Measurements from ENCODE around the gene UAP1L1. TPM values are rescaled to one million over a fixed set of nuclear protein-coding genes. Genes with fewer than 3 reads are reported as not detected.
A peak's percentile ranks its signal among the peaks of the same experiment; 100 is the strongest.

The UAP1L1 gene
- total and polyA plus RNA-seq, 9 of the 15 experiments (the other 6 are each of a cell fraction or from before 2014, with no cell fraction given) = 0.20 to 8.6 (median 3.7) TPM

DNA sequence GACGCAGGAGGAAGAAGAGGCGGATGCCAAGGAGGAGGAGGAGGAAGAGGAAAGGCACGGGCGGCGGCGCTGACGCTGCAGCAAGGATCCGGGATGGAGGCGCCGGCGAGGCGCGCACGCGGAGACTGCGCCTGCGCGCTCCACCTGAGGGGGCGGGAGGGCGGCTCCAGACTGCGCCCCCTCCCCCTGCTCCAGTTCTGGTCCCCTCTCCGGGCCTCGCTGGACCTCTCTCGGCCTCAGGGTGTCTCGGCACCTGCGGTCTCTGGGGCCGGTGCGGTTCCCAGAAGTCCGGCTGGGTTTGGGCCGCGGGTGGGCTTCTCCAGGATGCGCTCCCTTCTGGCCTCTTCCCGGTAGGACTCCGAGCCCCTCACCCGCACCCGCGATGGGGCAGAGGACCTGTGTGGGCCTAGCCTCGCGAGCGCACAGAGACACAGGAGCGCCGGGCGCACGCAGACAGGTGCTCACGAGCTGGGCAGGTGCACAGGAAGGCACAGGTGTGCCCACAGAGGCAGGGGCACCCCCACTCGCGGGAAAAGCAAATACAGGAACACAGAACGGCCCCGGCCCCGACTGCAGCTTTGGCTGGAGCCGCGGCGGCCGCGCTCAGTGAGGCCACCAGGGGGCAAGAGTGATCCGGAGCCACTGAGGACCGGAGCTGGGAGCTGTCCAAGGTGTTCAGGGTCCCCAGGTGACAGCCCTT is 31.1 kb upstream of the UAP1L1 start, which contains the start of gene NPDC1 (continued):
- TF ChIP-seq ZNF583 (CRISPR knock-in tag; IDR thresholded peaks at IDR 0.05) (no peak), ARID2 (IDR thresholded peaks at IDR 0.05) (no peak), THRAP3 (IDR thresholded peaks at IDR 0.05; ENCODE audit: borderline replicate concordance) (no peak), FOXA3 (CRISPR knock-in tag; conservative IDR thresholded peaks at IDR 0.05 in 1 of 2, IDR thresholded peaks at IDR 0.05 in 1 of 2) (no peak), ELF1 (tag; IDR thresholded peaks at IDR 0.05) (no peak), CC2D1A (IDR thresholded peaks at IDR 0.05) (0 out of 2 replicates have a peak, but pooled peaks have one; percentile 43), XRCC3 (IDR thresholded peaks at IDR 0.05) (no peak), BRF1 (IDR thresholded peaks at IDR 0.05; ENCODE audit: borderline replicate concordance, extremely low read depth, insufficient read length) (no peak), PHF21A (IDR thresholded peaks at IDR 0.05; ENCODE audit: borderline replicate concordance, low read depth) (no peak), EP400 (IDR thresholded peaks at IDR 0.05) (no peak), NR3C1 (CRISPR knock-in tag; IDR thresholded peaks at IDR 0.05) (no peak), ILK (tag; IDR thresholded peaks at IDR 0.05; ENCODE audit: borderline replicate concordance, low read depth) (no peak), ETS2 (tag; IDR thresholded peaks at IDR 0.05; ENCODE audit: borderline replicate concordance, poor library complexity, severe bottlenecking) (no peak), PRPF4 (IDR thresholded peaks at IDR 0.05; ENCODE audit: insufficient read depth, low read depth, low read length, poor library complexity, severe bottlenecking) (no peak), ZNF584 (CRISPR knock-in tag; IDR thresholded peaks at IDR 0.05; ENCODE audit: low read depth) (no peak), SREBF1 (IDR thresholded peaks at IDR 0.05; ENCODE audit: borderline replicate concordance, low read depth, low read length) (no peak), ZNF184 (CRISPR knock-in tag; IDR thresholded peaks at IDR 0.05) (no peak), WHSC1 (IDR thresholded peaks at IDR 0.05; ENCODE audit: low read length) (no peak), HNRNPUL1 (IDR thresholded peaks at IDR 0.05; ENCODE audit: low read length) (no peak)
- TF ChIP-seq, protein P1, sequence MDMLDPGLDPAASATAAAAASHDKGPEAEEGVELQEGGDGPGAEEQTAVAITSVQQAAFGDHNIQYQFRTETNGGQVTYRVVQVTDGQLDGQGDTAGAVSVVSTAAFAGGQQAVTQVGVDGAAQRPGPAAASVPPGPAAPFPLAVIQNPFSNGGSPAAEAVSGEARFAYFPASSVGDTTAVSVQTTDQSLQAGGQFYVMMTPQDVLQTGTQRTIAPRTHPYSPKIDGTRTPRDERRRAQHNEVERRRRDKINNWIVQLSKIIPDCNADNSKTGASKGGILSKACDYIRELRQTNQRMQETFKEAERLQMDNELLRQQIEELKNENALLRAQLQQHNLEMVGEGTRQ (CRISPR knock-in tag; IDR thresholded peaks at IDR 0.05) = no peak
- TF ChIP-seq, protein P2, sequence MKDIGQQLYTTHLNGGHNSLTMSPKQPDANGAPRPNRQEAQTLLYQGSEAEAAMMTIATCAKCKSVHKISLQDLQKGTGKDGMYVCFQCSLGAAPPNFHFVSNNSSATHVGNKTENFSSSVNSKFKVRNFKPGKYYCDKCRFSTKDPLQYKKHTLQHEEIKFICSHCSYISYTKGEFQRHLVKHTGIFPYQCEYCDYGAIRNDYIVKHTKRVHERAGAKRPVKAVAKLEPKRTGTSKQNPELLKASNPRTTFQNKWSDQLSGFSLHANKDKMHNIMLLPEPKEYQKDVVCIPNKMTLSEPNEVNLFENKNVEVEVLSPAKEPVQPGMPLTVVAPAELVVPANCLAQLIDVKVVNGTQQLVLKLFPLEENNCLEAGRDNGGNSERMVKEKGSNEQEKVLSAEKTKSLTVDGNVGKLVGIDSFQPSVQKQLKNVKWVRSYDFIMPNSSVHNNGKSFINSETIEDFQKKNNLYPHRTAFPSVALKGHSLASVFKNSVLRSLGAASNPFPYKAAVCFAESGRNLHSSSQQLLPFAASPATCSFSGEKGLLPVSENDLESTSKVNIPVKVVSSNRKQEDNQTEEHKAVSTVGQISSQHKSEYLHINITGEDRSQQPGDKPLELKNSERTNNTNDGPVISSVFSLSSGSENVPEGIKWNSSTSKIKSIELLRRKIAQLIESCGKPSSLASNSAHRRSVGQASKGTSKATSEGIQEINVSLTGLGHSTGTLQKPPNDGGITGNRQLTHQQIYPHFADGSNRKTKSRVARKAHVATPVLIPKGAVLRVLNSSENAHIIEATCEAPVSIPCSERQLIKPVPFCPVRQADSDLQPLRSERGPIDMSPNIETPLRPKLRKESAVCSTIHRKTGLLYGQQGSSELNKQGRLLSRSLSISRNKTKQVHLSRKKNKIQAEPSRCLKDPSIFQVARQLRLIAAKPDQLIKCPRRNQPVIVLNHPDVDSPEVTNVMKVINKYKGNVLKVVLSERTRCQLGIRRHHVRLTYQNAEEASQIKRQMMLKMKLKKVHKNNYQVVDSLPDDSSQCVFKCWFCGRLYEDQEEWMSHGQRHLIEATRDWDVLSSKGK (CRISPR knock-in tag; IDR thresholded peaks at IDR 0.05) = no peak

Data from K562 (cell line).